OCI-LY7 (cell line): ENCODE measurements around the gene GPR25. TPM values are rescaled to one million over a fixed set of nuclear protein-coding genes. Genes with fewer than 3 reads are reported as not detected.

ENCODE experiments used
- BruUV-seq: library from RNA; stranded (reverse); fragments of 400-500 nt; replicated peaks from 2 replicates; lab custom pipeline; 2021; lab: Mats Ljungman, UMichigan
- CTCF ChIA-PET: fragments of 300-600 bp; sonication (Branson Sonifier 250); formaldehyde crosslinking; loops from one replicate; lab custom pipeline; 2022; ENCODE audit warnings: antibody characterized with exemption; ENCODE audit not compliant: unreplicated experiment; lab: Charles Lee
- POLR2A ChIA-PET: fragments of 300-600 bp; sonication (Branson Sonifier 250); formaldehyde crosslinking; loops from one replicate; lab custom pipeline; 2022; ENCODE audit warnings: antibody characterized with exemption; lab: Charles Lee
- DNase-seq: peaks from one replicate; pipeline ENCODE4 v3.0.0-alpha.2; 2015; ENCODE audit warnings: low spot score
- H2AFZ ChIP-seq: fragments of 200-600 bp; sonication (generic), shearing (Covaris generic); 2 replicates; pipeline ENCODE4 v1.6.1; 2014; ENCODE audit warnings: mild to moderate bottlenecking, antibody characterized with exemption, low read length, moderate library complexity
- H3K27ac ChIP-seq: fragments of 200-600 bp; sonication (generic); 2 replicates; pipeline ENCODE4 v1.5.1; 2014; ENCODE audit warnings: mixed run types, low read depth, mild to moderate bottlenecking, moderate library complexity, low read length, inconsistent platforms; ENCODE audit not compliant: poor library complexity, severe bottlenecking
- H3K36me3 ChIP-seq: fragments of 200-600 bp; sonication (generic); 2 replicates; pipeline ENCODE4 v1.6.1; 2014; ENCODE audit warnings: mild to moderate bottlenecking, antibody characterized with exemption, low read length, moderate library complexity, mixed read lengths; ENCODE audit not compliant: insufficient read depth
- H3K4me1 ChIP-seq: fragments of 200-600 bp; sonication (generic); 2 replicates; pipeline ENCODE4 v1.5.1; 2014; ENCODE audit warnings: mild to moderate bottlenecking, low read length; ENCODE audit not compliant: insufficient read depth, poor library complexity, severe bottlenecking
- H3K4me2 ChIP-seq: fragments of 200-600 bp; sonication (generic); 2 replicates; pipeline ENCODE4 v1.6.1; 2014; ENCODE audit warnings: mild to moderate bottlenecking, low read length
- H3K4me3 ChIP-seq: fragments of 200-600 bp; sonication (generic); 2 replicates; pipeline ENCODE4 v1.5.1; 2014; ENCODE audit warnings: mild to moderate bottlenecking, low read depth, low read length; ENCODE audit not compliant: poor library complexity, severe bottlenecking
- H3K79me2 ChIP-seq: fragments of 200-600 bp; sonication (generic); 2 replicates; pipeline ENCODE4 v1.6.1; 2016; ENCODE audit warnings: low read depth, mild to moderate bottlenecking, low read length, moderate library complexity, mixed read lengths; ENCODE audit not compliant: insufficient read depth
- H3K9me2 ChIP-seq: fragments of 200-600 bp; sonication (generic); 2 replicates; pipeline ENCODE4 v1.6.1; 2016; ENCODE audit warnings: mild to moderate bottlenecking, low read length, mixed read lengths; ENCODE audit not compliant: insufficient read depth
- H3K9me3 ChIP-seq: fragments of 200-600 bp; sonication (generic); 2 replicates; pipeline ENCODE4 v1.6.1; 2014; ENCODE audit warnings: mild to moderate bottlenecking, mixed run types, low read length, mixed read lengths
- H4K20me1 ChIP-seq: fragments of 200-600 bp; sonication (generic); 2 replicates; pipeline ENCODE4 v1.6.1; 2014; ENCODE audit warnings: mild to moderate bottlenecking, antibody characterized with exemption, low read length, moderate library complexity, mixed read lengths; ENCODE audit not compliant: insufficient read depth
- EZH2phosphoT487 ChIP-seq: fragments of 200-600 bp; sonication (generic); IDR thresholded peaks from 2 replicates; pipeline ENCODE4 v1.6.1; 2018; ENCODE audit warnings: low read depth, borderline replicate concordance, mild to moderate bottlenecking, mixed run types, antibody characterized with exemption, low read length, moderate library complexity, mixed read lengths
- intact Hi-C: fragments of 100-400 bp; cut with micrococcal nuclease; formaldehyde crosslinking; loops from one replicate; pipeline ENCODE4 v1.10.0; 2022; ENCODE audit not compliant: unreplicated experiment
- total RNA-seq, 2 experiments: library from RNA; depleted of rRNA in 1 of 2; stranded (reverse); fragments of >200 nt in 1 of 2; shearing (Covaris generic) in 1 of 2; gene quantifications; 2 replicates each; pipeline ENCODE4 v1.2.3, GENCODE V29; 2014 to 2022
- TF ChIP-seq, protein P1 (sequence below): fragments of 200-600 bp; sonication (generic); conservative IDR thresholded peaks from 2 replicates; pipeline ENCODE4 v1.5.1; 2014; ENCODE audit warnings: mild to moderate bottlenecking, antibody characterized with exemption, low read length, moderate library complexity, mixed read lengths

Gene GPR25
- total RNA-seq, 2 experiments from 2014 or later: not detected

DNA sequence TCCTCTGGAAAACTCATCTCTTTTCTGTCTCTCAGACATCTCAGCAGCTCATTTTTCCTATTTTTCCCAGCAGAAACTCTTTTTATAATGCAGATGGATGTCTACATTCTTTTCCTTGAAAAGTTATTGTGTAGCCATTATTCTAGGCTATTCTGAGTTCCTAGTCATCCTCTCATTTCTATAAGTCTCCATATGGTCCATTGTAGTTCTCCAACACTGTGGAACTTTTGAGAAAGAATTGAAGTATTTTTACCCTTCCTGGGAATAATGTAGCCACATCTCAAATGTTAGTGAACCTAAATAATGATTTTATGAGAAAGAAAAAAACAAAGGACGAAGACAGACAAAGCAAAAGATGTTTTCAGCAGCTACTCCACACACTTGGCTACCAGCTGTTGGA, 26.4 kb upstream of the GPR25 start:
- H4K20me1 ChIP-seq: no peaks in the 10 kb centered on the region
- no peaks in the 10 kb centered on the region for H3K9me2 ChIP-seq
- H2AFZ ChIP-seq: no peak overlapping the region
- no peaks in the 10 kb centered on the region for H3K9me3 ChIP-seq
- peaks cover 49% of the 10 kb centered on the region for H3K36me3 ChIP-seq
- ChIA-PET POLR2A (interaction anchor here (0.8 to 1.2 kb wide), 4 partner anchors 9 to 53 kb away, joined by 3 read pairs; no protein-coding TSS in a partner anchor), CTCF (no interaction called here)
- no peaks in the 10 kb centered on the region for H3K4me1 ChIP-seq
- H3K27ac ChIP-seq: no peak overlapping the region
- TF ChIP-seq EZH2phosphoT487: no peak
- TF ChIP-seq, protein P1, sequence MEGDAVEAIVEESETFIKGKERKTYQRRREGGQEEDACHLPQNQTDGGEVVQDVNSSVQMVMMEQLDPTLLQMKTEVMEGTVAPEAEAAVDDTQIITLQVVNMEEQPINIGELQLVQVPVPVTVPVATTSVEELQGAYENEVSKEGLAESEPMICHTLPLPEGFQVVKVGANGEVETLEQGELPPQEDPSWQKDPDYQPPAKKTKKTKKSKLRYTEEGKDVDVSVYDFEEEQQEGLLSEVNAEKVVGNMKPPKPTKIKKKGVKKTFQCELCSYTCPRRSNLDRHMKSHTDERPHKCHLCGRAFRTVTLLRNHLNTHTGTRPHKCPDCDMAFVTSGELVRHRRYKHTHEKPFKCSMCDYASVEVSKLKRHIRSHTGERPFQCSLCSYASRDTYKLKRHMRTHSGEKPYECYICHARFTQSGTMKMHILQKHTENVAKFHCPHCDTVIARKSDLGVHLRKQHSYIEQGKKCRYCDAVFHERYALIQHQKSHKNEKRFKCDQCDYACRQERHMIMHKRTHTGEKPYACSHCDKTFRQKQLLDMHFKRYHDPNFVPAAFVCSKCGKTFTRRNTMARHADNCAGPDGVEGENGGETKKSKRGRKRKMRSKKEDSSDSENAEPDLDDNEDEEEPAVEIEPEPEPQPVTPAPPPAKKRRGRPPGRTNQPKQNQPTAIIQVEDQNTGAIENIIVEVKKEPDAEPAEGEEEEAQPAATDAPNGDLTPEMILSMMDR: no peak
- H3K4me3 ChIP-seq: no peak overlapping the region
- intact Hi-C loops: no loop called here
- no peak for DNase-seq
- no TSS peak for BruUV-seq
- H3K79me2 ChIP-seq: no peaks in the 10 kb centered on the region
- no peak overlapping the region for H3K4me2 ChIP-seq

DNA sequence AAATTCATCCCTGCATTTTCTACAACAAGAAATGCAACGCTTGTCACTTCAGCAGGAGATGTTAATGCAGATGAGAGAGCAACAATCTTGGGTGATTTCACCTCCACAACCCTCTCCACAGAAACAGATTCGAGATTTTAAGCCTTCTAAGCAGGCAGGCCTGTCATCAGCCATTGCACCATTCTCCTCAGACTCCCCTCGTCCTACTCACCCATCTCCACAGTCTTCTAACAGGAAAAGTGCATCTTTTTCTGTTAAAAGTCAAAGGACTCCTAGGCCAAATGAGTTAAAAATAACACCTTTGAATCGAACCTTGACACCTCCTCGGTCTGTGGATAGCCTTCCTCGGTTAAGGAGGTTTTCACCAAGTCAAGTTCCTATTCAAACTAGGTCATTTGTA, 23.4 kb upstream of the GPR25 start:
- Histone ChIP-seq H3K4me3 (no peak overlapping the region), H2AFZ (no peak overlapping the region), H3K9me3 (no peaks in the 10 kb centered on the region), H3K79me2 (no peaks in the 10 kb centered on the region), H3K27ac (no peak overlapping the region), H3K36me3 (peaks cover 62% of the 10 kb centered on the region), H4K20me1 (no peaks in the 10 kb centered on the region), H3K9me2 (no peaks in the 10 kb centered on the region), H3K4me2 (no peak overlapping the region), H3K4me1 (no peaks in the 10 kb centered on the region)
- BruUV-seq: no TSS peak
- ChIA-PET CTCF (no interaction called here), POLR2A (no interaction called here)
- no peak for DNase-seq
- TF ChIP-seq EZH2phosphoT487: no peak
- TF ChIP-seq, protein P1: no peak
- intact Hi-C loops: no loop called here

DNA sequence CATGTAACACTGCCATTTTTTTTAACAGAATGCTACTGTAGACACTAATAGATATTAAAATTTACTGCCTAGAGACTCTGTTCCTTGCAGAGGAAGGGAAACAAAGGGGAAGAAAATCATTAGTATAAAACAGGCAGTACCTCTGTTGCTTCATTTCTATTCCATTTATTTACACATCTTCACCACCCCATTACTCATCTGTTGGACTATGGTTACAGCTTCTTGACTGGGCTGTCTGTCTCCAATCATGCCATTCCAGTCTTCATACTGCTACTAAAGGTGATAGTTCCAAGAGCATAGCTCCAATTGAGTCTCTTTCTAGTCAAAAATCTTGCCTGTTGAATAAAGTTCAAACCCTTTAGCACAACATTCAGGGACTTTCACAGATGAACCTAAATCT, 22.2 kb upstream of the GPR25 start:
- Histone ChIP-seq H3K27ac (no peak overlapping the region), H4K20me1 (no peaks in the 10 kb centered on the region), H3K4me1 (no peaks in the 10 kb centered on the region), H3K9me3 (no peaks in the 10 kb centered on the region), H3K4me3 (no peak overlapping the region), H3K4me2 (no peak overlapping the region), H2AFZ (no peak overlapping the region), H3K36me3 (peaks cover 63% of the 10 kb centered on the region), H3K79me2 (no peaks in the 10 kb centered on the region), H3K9me2 (no peaks in the 10 kb centered on the region)
- intact Hi-C loops: no loop called here
- DNase-seq: no peak
- CTCF ChIA-PET: no interaction called here
- no TSS peak for BruUV-seq
- POLR2A ChIA-PET: interaction anchor here (0.5 to 1.2 kb wide), 5 partner anchors 9 to 1226 kb away, joined by 3 to 4 read pairs (median 3); no protein-coding TSS in a partner anchor
- no peak for TF ChIP-seq EZH2phosphoT487
